AG10803 (cell line): Measurements from ENCODE around the gene CYRIA.

Experiments used
- DNase-seq: peaks from one replicate; pipeline ENCODE4 v3.0.0; 2010; ENCODE audit warnings: low read depth
- H3K4me3 ChIP-seq: 2 replicates; pipeline ENCODE4 v1.5.1; 2011; ENCODE audit warnings: mild to moderate bottlenecking, low read length, control low read depth
- CTCF ChIP-seq: conservative IDR thresholded peaks from 2 replicates; pipeline ENCODE4 v1.5.1; 2011; ENCODE audit warnings: mild to moderate bottlenecking, low read length, control low read depth, inconsistent platforms

Gene CYRIA

GRCh38 chr2:16683576-16683975 is 17.9 kb upstream of the CYRIA start:
- no peak for DNase-seq
- H3K4me3 ChIP-seq: no peak overlapping the region
- no peak for TF ChIP-seq CTCF

DNA sequence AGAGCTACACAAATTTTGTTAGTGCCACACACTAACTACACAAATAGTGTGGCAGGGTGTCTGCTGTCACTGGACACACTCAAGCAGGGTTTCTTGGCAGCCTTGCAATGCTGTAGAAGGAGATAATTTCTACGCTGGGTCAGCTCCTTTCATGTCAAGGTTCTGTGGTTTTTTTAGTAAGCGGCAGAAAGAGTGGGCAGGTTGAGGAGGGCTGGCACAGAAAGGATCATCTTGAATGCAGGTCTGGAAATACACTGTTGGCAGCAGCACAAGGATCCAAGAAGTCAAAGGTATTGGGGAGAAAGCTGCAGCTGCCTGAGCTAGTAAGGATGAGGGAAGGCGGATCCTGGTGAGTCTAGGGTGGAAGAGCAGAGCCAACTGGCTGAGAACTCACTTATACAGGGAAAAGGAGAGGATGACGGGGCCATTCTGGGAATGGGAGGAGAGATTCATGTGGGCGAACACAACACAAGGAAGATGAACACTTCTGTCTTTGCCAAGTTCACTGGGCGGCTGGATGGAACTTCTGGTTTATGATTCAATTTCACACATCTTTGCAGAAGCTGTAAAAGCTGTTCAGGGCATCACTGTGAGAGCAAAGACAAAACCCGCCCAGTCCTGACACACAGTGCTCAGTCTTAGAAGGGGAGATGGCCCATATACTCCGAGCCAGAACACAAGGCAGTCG is 16.9 kb upstream of the CYRIA start:
- no peak for TF ChIP-seq CTCF
- no peak overlapping the region for H3K4me3 ChIP-seq
- DNase-seq: no peak

DNA sequence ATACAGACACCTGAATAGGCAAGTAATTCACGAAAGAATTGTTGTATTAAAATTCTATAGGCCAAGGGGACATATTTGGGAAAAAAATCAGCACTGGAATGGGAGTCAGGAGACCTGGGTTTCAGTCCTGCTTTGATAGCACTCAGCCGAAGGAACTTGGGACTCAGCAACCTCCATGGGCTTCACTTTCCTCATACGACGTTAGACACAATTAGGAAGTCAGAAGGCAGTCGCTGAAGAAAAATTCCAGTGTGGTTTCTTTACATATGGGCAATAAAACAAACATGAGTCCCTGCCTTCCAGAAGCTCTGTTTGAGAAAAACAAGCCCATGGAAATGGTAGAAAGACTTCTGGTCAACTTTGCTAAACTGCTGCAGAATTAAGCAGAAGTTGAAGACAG is 15.1 kb upstream of the CYRIA start:
- TF ChIP-seq CTCF: no peak

GRCh38 chr2:16680304-16680703 is 14.7 kb upstream of the CYRIA start:
- TF ChIP-seq CTCF: no peak

More for the DNA sequence above, 15.1 kb upstream of the CYRIA start:
- no peak for DNase-seq
- H3K4me3 ChIP-seq: no peak overlapping the region

DNA sequence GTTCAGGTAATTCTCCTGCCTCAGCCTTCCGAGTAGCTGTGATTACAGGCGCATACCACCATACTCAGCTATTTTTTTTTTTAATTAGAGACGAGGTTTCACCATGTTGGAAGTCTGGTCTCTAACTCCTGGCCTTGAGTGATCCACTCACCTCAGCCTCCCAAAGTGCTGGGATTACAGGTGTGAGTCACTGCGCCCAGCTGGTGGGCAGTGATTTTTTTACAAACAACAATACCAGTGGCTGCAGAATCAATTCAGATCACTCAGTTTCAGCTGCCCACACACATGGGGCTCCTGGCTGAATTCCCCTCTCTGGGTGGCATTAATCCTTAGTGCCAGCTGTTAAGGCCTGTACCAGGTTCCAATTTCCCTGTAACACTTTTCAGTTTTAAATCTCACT is 13.3 kb upstream of the CYRIA start:
- no peak overlapping the region for H3K4me3 ChIP-seq
- no peak for TF ChIP-seq CTCF
- no peak for DNase-seq

More at GRCh38 chr2:16680304-16680703, 14.7 kb upstream of the CYRIA start:
- H3K4me3 ChIP-seq: no peak overlapping the region
- no peak for DNase-seq

DNA sequence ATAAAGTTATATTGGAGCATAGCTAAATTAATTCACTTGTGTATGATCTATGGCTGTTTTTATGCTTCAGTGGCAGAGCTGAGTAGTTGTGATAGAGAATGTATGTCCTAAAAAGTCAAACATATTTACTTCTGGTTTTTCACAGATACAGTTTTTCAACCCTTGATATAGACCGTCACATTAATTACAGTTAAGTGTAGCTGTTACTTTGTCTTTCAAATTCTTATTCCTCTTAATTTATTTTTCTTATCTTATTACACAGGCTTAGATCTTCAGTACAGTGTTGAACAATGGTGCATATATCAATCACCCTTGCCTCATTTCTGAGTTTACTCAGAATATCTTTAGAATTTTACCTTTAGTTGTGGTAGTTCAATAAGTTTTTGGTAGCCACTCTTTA is 12.2 kb upstream of the CYRIA start:
- H3K4me3 ChIP-seq: no peak overlapping the region
- DNase-seq: no peak
- no peak for TF ChIP-seq CTCF

DNA sequence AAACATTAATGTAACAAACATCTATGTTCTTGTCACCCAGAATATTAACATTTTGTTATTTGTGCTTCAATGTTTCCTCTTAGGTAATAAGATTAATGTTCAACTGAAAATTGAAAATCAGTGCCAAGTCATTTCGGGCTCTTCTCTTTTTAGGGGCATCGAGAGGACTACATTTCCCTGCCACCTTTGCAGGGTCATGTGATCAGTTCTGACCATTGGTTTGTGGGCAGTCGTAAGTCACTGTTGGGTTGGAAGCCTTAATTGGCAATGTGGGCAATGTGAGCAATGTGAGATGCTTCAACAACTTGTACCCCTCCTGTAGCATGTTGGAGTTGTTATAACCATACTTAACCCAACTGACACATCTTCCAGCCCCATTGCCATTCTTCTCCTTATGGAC is 10.1 kb upstream of the CYRIA start:
- DNase-seq: no peak
- no peak for TF ChIP-seq CTCF

More for the DNA sequence above, 10.1 kb upstream of the CYRIA start:
- no peak overlapping the region for H3K4me3 ChIP-seq
